MG63 (cell line): ENCODE results near the gene CSF1. TPM values are rescaled to one million over a fixed set of nuclear protein-coding genes. Genes with fewer than 3 reads are reported as not detected.
A peak's percentile ranks its signal among the peaks of the same experiment; 100 is the strongest.

Source experiments
- DNase-seq: peaks from one replicate; pipeline ENCODE4 v3.0.0-alpha.2; 2020
- H3K27me3 ChIP-seq: fragments of 250-450 bp; sonication (Bioruptor Pico); 2 replicates; pipeline ENCODE4 v1.5.1; 2020; ENCODE audit warnings: mild to moderate bottlenecking, moderate library complexity
- H3K36me3 ChIP-seq: fragments of 250-450 bp; sonication (Bioruptor Pico); 2 replicates; pipeline ENCODE4 v1.5.1; 2020; ENCODE audit warnings: mild to moderate bottlenecking, moderate library complexity
- H3K4me3 ChIP-seq: fragments of 250-450 bp; sonication (Bioruptor Pico); 2 replicates; pipeline ENCODE4 v1.5.1; 2020; ENCODE audit warnings: mild to moderate bottlenecking, moderate library complexity
- H3K9me3 ChIP-seq: fragments of 250-450 bp; sonication (Bioruptor Pico); 2 replicates; pipeline ENCODE4 v1.5.1; 2020; ENCODE audit warnings: mild to moderate bottlenecking, moderate library complexity
- total RNA-seq: library from RNA; depleted of rRNA; stranded (reverse); fragments of >200 nt; shearing (Covaris generic); gene quantifications from 2 replicates; pipeline ENCODE4 v1.2.3, GENCODE V29; 2014; ENCODE audit warnings: low replicate concordance; rRNA removed

Gene CSF1
- total RNA-seq, 1 experiment from 2014 or later = 155 TPM

GRCh38 chr1:109974191-109974590, 63.5 kb downstream of the CSF1 start:
- no peaks in the 10 kb centered on the region for H3K27me3 ChIP-seq
- no peaks in the 10 kb centered on the region; the same call in 1 of the 2 replicates for H3K36me3 ChIP-seq
- no peaks in the 10 kb centered on the region for H3K9me3 ChIP-seq
- H3K4me3 ChIP-seq = no peak overlapping the region
- DNase-seq = no peak

DNA sequence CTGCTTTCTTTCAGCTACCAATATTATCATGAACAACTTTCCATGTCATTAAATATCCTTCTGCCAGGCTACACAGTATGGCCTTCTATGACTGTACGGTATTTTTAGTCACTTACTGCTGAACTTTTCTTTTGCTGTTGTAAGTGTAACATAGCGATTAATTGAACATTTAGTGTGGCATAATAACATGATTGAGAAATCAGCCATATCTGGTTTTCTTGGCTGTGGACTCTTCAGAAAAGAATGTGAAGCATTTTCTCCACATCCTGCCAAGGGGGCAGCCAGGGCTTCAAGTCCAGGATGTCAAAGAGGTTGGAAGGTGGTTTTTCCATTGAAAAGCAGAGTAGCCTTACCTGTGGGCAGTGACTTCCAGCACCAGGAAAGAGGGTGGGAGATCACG, 65.1 kb downstream of the CSF1 start:
- no peaks in the 10 kb centered on the region; the same call in 1 of the 2 replicates for H3K36me3 ChIP-seq
- H3K4me3 ChIP-seq = no peak overlapping the region
- no peaks in the 10 kb centered on the region for H3K9me3 ChIP-seq
- H3K27me3 ChIP-seq = no peaks in the 10 kb centered on the region
- peak; percentile 89 for DNase-seq

- H3K9me3 ChIP-seq = no peaks in the 10 kb centered on the region
- no peaks in the 10 kb centered on the region for H3K27me3 ChIP-seq
- H3K36me3 ChIP-seq = no peaks in the 10 kb centered on the region; the same call in 1 of the 2 replicates
- no peak for DNase-seq
- H3K4me3 ChIP-seq = no peak overlapping the region
Observed at GRCh38 chr1:109976762-109977161, 66.1 kb downstream of the CSF1 start.

- H3K27me3 ChIP-seq = no peaks in the 10 kb centered on the region
- no peaks in the 10 kb centered on the region for H3K9me3 ChIP-seq
- no peaks in the 10 kb centered on the region; the same call in 1 of the 2 replicates for H3K36me3 ChIP-seq
- no peak for DNase-seq
- H3K4me3 ChIP-seq = no peak overlapping the region
Observed at GRCh38 chr1:109977225-109977624, 66.6 kb downstream of the CSF1 start.

DNA sequence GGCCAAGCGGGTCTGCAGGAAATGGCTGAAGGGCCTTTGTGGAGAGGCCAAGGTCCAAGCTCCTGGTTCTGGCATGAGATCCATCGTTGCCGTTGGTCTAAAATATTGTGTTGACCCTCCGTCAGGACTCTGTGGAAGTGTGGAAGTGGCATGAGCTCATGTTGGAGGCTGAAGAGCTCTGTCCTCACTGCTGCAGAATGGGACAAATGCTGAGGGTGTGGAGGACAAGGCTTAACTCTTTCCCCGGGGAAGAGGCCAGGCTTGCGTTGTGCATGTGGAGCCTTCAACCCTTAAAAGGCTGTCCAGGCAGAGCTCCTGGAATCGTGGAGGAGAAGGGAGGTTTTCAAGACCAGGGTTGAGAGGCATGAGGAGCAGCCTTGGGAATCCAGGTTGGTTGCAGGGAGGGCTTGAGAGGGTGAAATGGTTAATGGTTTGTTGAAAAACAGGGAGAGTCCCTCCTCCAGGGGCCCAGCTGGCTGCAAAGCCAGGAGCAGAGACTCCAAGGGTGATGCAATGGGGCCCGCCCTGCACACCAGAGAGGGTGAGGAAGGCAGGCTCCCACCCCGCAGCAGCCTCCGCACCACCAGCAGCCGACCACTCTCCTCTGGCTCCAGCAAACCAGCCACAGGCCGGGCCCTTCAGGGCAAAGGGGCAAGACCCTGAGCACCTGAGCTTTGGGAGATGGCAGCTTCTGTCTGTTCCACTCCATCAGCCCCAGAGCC, 67.2 kb downstream of the CSF1 start:
- Histone ChIP-seq H3K9me3 (no peaks in the 10 kb centered on the region), H3K36me3 (no peaks in the 10 kb centered on the region; the same call in 1 of the 2 replicates), H3K27me3 (no peaks in the 10 kb centered on the region), H3K4me3 (no peak overlapping the region)
- peak; percentile 23 for DNase-seq

GRCh38 chr1:109978761-109979488, 68.3 kb downstream of the CSF1 start:
- Histone ChIP-seq H3K9me3 (no peaks in the 10 kb centered on the region), H3K4me3 (no peak overlapping the region), H3K36me3 (no peaks in the 10 kb centered on the region; the same call in 1 of the 2 replicates), H3K27me3 (no peaks in the 10 kb centered on the region)
- peak; percentile 31 for DNase-seq

DNA sequence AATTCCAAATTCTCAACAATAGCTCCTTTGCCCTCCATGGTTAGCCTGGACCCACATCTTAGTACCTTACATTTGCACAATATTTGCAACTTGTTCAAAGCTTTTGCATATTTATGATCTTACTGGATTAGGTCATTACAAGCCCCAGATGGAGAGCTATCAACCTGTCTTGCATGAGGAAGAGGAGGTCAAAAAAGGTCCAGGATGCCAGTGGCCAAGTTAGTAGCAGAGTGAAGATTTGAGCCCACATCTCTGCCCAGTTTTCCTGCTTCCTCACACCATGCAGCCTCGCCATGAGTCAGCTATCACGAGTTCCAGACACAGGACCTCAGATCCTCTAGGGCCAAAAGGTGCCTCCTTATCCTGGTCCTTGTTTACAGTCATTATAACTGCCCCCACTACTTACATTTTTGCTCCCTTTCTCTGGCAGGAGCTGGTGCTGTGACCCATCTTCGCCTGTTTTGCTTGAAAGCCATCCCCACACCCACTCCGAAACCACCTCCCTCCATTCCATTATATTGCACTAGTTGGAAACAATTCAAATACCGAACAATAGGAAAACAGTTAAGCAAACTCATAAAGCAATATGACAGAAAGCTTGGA, 68.9 kb downstream of the CSF1 start:
- Histone ChIP-seq H3K4me3 (no peak overlapping the region), H3K9me3 (no peaks in the 10 kb centered on the region), H3K27me3 (no peaks in the 10 kb centered on the region), H3K36me3 (no peaks in the 10 kb centered on the region; the same call in 1 of the 2 replicates)
- peak; percentile 99 for DNase-seq

Other genes with a start within 250 kb of the CSF1 start
- gene GSTM2, start 242.8 kb upstream of the CSF1 start, total RNA-seq = 20.0 and 22.2 TPM in 2 replicates
- 67.7 and 86.1 TPM in 2 replicates for gene GSTM1, start 223.0 kb upstream of the CSF1 start, total RNA-seq
- gene GSTM5, start 198.6 kb upstream of the CSF1 start, total RNA-seq = not detected in 2 replicates
- 47.2 and 80.3 TPM in 2 replicates for gene GSTM3, start 169.8 kb upstream of the CSF1 start, total RNA-seq
- gene EPS8L3, start 146.9 kb upstream of the CSF1 start, total RNA-seq = not detected in 2 replicates
- 55.4 and 64.5 TPM in 2 replicates for gene AHCYL1, start 73.9 kb downstream of the CSF1 start, total RNA-seq
- 39.6 and 41.0 TPM in 2 replicates for gene STRIP1, start 123.8 kb downstream of the CSF1 start, total RNA-seq
- gene ALX3, start 159.8 kb downstream of the CSF1 start, total RNA-seq = 11.3 and 14.9 TPM in 2 replicates
- gene UBL4B, start 201.6 kb downstream of the CSF1 start, total RNA-seq = not detected in 2 replicates
- 1.1 and 1.2 TPM in 2 replicates for gene SLC6A17, start 239.6 kb downstream of the CSF1 start, total RNA-seq